ENCODE data around the gene LRRC74B.
"Not testable (repeated sequence)": the region's sequence is repeated elsewhere in the genome, so short reads cannot be mapped to it uniquely, and the experiment has no call there.

The LRRC74B gene

GRCh38 chr22:21051831-21052400 is 6.2 kb downstream of the LRRC74B start:
- no peak for TF ChIP-seq CTCF (IDR thresholded peaks at IDR 0.05; ENCODE audit: insufficient read depth, low read depth, low read length, missing control alignments)
- no peak overlapping the region for H3K4me3 ChIP-seq (ENCODE audit: low read length)
- DNase-seq (ENCODE audit: low read depth) = no peak

GRCh38 chr22:21052715-21053459 is 7.1 kb downstream of the LRRC74B start:
- TF ChIP-seq CTCF (IDR thresholded peaks at IDR 0.05; ENCODE audit: insufficient read depth, low read depth, low read length, missing control alignments) = no peak
- no peak for DNase-seq (ENCODE audit: low read depth)
- H3K4me3 ChIP-seq (ENCODE audit: low read length) = no peak overlapping the region

- H3K4me3 ChIP-seq (ENCODE audit: low read length) = no peak overlapping the region
- TF ChIP-seq CTCF (IDR thresholded peaks at IDR 0.05; ENCODE audit: insufficient read depth, low read depth, low read length, missing control alignments) = no peak
- no peak for DNase-seq (ENCODE audit: low read depth)
Measured at GRCh38 chr22:21054046-21054713, 8.4 kb downstream of the LRRC74B start.

- no peak for TF ChIP-seq CTCF (IDR thresholded peaks at IDR 0.05; ENCODE audit: insufficient read depth, low read depth, low read length, missing control alignments)
- DNase-seq (ENCODE audit: low read depth) = peak; percentile 40
Measured at GRCh38 chr22:21054714-21055563, 9.2 kb downstream of the LRRC74B start.

GRCh38 chr22:21055564-21055834 is 9.8 kb downstream of the LRRC74B start:
- no peak for TF ChIP-seq CTCF (IDR thresholded peaks at IDR 0.05; ENCODE audit: insufficient read depth, low read depth, low read length, missing control alignments)
- DNase-seq (ENCODE audit: low read depth) = no peak
- no peak overlapping the region for H3K4me3 ChIP-seq (ENCODE audit: low read length)

More at GRCh38 chr22:21054714-21055563, 9.2 kb downstream of the LRRC74B start:
- H3K4me3 ChIP-seq (ENCODE audit: low read length) = no peak overlapping the region

GRCh38 chr22:21055880-21056319 is 10.2 kb downstream of the LRRC74B start:
- TF ChIP-seq CTCF (IDR thresholded peaks at IDR 0.05; ENCODE audit: insufficient read depth, low read depth, low read length, missing control alignments) = no peak
- no peak for DNase-seq (ENCODE audit: low read depth)
- no peak overlapping the region for H3K4me3 ChIP-seq (ENCODE audit: low read length)

- not testable (repeated sequence) for H3K4me3 ChIP-seq (ENCODE audit: low read length); DNase-seq (ENCODE audit: low read depth)
Measured at GRCh38 chr22:21060363-21060762, 14.6 kb downstream of the LRRC74B start.

GRCh38 chr22:21061660-21062321 is 16.0 kb downstream of the LRRC74B start:
- not testable (repeated sequence) for DNase-seq (ENCODE audit: low read depth); H3K4me3 ChIP-seq (ENCODE audit: low read length)

- H3K4me3 ChIP-seq (ENCODE audit: low read length); DNase-seq (ENCODE audit: low read depth): not testable (repeated sequence)
Measured at GRCh38 chr22:21064425-21064824, 18.7 kb downstream of the LRRC74B start.

All from epithelial cell of esophagus (primary cell).